C1 segment of cervical spinal cord (tissue), 14 donors: Measurements from ENCODE around the gene TRIOBP.

Experiments
- DNase-seq, 14 donors: peaks; one replicate each; lab custom pipeline; 2025; lab: John Stamatoyannopoulos, UW

The TRIOBP gene

GRCh38 chr22:37664249-37665101 is 32.4 kb upstream of the TRIOBP start:
- DNase-seq, result peak in 12 of 14 donors; percentile 21 to 83 (median 56)

- no peak for DNase-seq
These were observed 31.4 kb upstream of the TRIOBP start for GRCh38 chr22:37665487-37665886.

- no peak for DNase-seq
These were observed 27.3 kb upstream of the TRIOBP start for GRCh38 chr22:37669586-37669985.

- no peak for DNase-seq
These were observed 24.5 kb upstream of the TRIOBP start for GRCh38 chr22:37672206-37672919.

GRCh38 chr22:37672920-37673455 is 23.9 kb upstream of the TRIOBP start:
- DNase-seq, result no peak

GRCh38 chr22:37674248-37674647 is 22.6 kb upstream of the TRIOBP start:
- DNase-seq, result no peak

GRCh38 chr22:37674951-37675929 is 21.6 kb upstream of the TRIOBP start, which contains the start of gene LGALS1:
Gene LGALS1, plus strand, starts transcription at chr22:37675636. Its CDS starts 67 bp downstream, at chr22:37675703.
- peak; percentile 44 to 88 (median 84) for DNase-seq

GRCh38 chr22:37675930-37676735 is 20.7 kb upstream of the TRIOBP start:
- DNase-seq, result peak in 11 of 14 donors; percentile 15 to 62 (median 41)

GRCh38 chr22:37676736-37677492 is 19.9 kb upstream of the TRIOBP start:
- DNase-seq, result peak in 7 of 14 donors; percentile 33 to 75 (median 49)

- DNase-seq, result no peak
These were observed 19.3 kb upstream of the TRIOBP start for GRCh38 chr22:37677493-37677974.

GRCh38 chr22:37678372-37678771 is 18.5 kb upstream of the TRIOBP start:
- DNase-seq, result no peak

- no peak for DNase-seq
These were observed 17.2 kb upstream of the TRIOBP start for GRCh38 chr22:37679670-37680069.

- DNase-seq, result no peak
These were observed 16.5 kb upstream of the TRIOBP start for GRCh38 chr22:37680191-37680851.

GRCh38 chr22:37681001-37681424 is 15.8 kb upstream of the TRIOBP start:
- DNase-seq, result no peak

- DNase-seq, result peak in 9 of 14 donors; percentile 11 to 47 (median 32)
These were observed 15.2 kb upstream of the TRIOBP start for GRCh38 chr22:37681556-37682049.

GRCh38 chr22:37684803-37685615 is 11.8 kb upstream of the TRIOBP start:
- no peak for DNase-seq
